ENCODE measurements around the gene TM9SF2. TPM values are rescaled to one million over a fixed set of nuclear protein-coding genes. Genes with fewer than 3 reads are reported as not detected.

Gene TM9SF2
- total RNA-seq, 1 donor from 2014 or later, result 118 TPM

DNA sequence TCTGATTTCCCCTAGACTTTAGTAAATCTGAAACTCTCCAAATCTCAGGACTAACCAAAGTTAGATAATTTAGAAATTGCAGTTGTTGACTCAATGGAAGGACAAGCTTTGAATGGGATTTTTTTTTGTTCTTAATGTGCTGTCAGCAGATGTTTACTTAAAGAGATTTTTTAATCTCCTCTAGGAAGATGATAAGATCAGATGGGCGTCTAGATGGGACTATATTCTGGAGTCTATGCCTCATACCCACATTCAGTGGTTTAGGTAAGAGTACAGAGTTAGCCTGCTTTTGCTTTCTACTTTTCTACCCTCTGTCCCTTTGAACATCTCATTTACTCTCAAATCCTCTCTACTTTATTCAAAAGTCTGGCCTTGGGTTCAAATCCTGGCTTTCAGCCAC is 39.3 kb downstream of the TM9SF2 start:
- H3K27me3 ChIP-seq (ENCODE audit: insufficient read depth, low read length), result no peaks in the 10 kb centered on the region
- FAIRE-seq, result no peak
- TF ChIP-seq EZH2 (IDR thresholded peaks at IDR 0.05; ENCODE audit: insufficient read depth, low read length), result no peak
- TF ChIP-seq, protein P1, sequence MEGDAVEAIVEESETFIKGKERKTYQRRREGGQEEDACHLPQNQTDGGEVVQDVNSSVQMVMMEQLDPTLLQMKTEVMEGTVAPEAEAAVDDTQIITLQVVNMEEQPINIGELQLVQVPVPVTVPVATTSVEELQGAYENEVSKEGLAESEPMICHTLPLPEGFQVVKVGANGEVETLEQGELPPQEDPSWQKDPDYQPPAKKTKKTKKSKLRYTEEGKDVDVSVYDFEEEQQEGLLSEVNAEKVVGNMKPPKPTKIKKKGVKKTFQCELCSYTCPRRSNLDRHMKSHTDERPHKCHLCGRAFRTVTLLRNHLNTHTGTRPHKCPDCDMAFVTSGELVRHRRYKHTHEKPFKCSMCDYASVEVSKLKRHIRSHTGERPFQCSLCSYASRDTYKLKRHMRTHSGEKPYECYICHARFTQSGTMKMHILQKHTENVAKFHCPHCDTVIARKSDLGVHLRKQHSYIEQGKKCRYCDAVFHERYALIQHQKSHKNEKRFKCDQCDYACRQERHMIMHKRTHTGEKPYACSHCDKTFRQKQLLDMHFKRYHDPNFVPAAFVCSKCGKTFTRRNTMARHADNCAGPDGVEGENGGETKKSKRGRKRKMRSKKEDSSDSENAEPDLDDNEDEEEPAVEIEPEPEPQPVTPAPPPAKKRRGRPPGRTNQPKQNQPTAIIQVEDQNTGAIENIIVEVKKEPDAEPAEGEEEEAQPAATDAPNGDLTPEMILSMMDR (IDR thresholded peaks at IDR 0.05; ENCODE audit: insufficient read depth, low read depth, low read length), result no peak
- H3K27ac ChIP-seq (ENCODE audit: low read depth, low read length), result no peak overlapping the region
- H3K9me3 ChIP-seq (ENCODE audit: insufficient read depth, low read depth, low read length), result no peaks in the 10 kb centered on the region
- Mint-ChIP-seq H3K4me1 (ENCODE audit: low read depth, unreplicated experiment) (no peaks in the 10 kb centered on the region), H3K27me3 (ENCODE audit: low read depth, unreplicated experiment) (no peaks in the 10 kb centered on the region), H3K4me3 (ENCODE audit: unreplicated experiment) (no peak overlapping the region), H3K9me3 (ENCODE audit: unreplicated experiment) (no peaks in the 10 kb centered on the region), H3K27ac (ENCODE audit: unreplicated experiment) (no peak overlapping the region), H3K36me3 (ENCODE audit: low read depth, unreplicated experiment) (peaks cover 6% of the 10 kb centered on the region)
- H3K4me3 ChIP-seq (ENCODE audit: insufficient read depth, low read depth, low read length), result no peak overlapping the region
- no peak overlapping the region for H2AFZ ChIP-seq (ENCODE audit: low read depth, low read length)
- H3K36me3 ChIP-seq (ENCODE audit: insufficient read depth, low read length), result peaks cover 36% of the 10 kb centered on the region
- no peaks in the 10 kb centered on the region for H3K79me2 ChIP-seq (ENCODE audit: insufficient read depth, low read length)
- no peak overlapping the region for H3K9ac ChIP-seq (ENCODE audit: low read length)
- peaks cover 16% of the 10 kb centered on the region for H4K20me1 ChIP-seq (ENCODE audit: insufficient read depth, low read length)
- no peak overlapping the region for H3K4me2 ChIP-seq (ENCODE audit: low read length)
- no peak for DNase-seq (ENCODE audit: low read depth)
- no peaks in the 10 kb centered on the region for H3K4me1 ChIP-seq (ENCODE audit: insufficient read depth, low read length)

DNA sequence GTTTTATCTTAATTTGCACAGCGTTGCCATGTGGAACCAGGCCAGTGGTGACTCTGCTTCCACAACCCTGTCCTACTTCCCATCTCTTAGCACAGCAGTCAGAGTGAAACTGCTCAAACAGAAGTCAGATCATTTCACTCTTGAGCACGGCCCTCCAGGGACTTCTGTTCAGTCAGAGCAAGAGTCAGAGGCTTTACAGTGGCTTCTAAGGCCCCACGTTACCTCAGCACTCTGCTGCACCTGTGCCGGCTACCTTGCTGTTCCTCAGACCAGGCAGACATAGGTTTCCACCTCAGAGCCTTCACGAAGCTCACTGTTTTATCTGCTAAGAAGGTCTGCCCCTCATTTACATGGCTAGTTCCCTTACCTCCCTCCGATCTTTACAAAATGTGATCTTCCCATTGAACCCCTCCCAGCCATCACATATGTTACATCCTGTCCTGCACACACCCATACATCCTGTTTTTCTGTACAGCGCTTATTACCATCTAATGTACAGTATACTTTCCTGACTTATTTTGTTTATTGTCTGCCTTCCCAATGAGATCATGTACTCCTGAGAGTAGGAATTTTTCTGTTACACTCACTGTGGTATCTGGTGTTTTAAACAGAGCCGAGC is 41.6 kb downstream of the TM9SF2 start:
- Histone ChIP-seq H3K27ac (ENCODE audit: low read depth, low read length) (no peak overlapping the region), H3K27me3 (ENCODE audit: insufficient read depth, low read length) (no peaks in the 10 kb centered on the region), H3K4me3 (ENCODE audit: insufficient read depth, low read depth, low read length) (no peak overlapping the region), H3K9me3 (ENCODE audit: insufficient read depth, low read depth, low read length) (no peaks in the 10 kb centered on the region), H2AFZ (ENCODE audit: low read depth, low read length) (no peak overlapping the region), H3K4me2 (ENCODE audit: low read length) (no peak overlapping the region), H3K36me3 (ENCODE audit: insufficient read depth, low read length) (peaks cover 42% of the 10 kb centered on the region), H3K79me2 (ENCODE audit: insufficient read depth, low read length) (no peaks in the 10 kb centered on the region), H3K4me1 (ENCODE audit: insufficient read depth, low read length) (no peaks in the 10 kb centered on the region), H3K9ac (ENCODE audit: low read length) (no peak overlapping the region), H4K20me1 (ENCODE audit: insufficient read depth, low read length) (peaks cover 10% of the 10 kb centered on the region)
- Mint-ChIP-seq H3K4me1 (ENCODE audit: low read depth, unreplicated experiment) (peaks cover under 1% of the 10 kb centered on the region), H3K27ac (ENCODE audit: unreplicated experiment) (no peak overlapping the region), H3K36me3 (ENCODE audit: low read depth, unreplicated experiment) (peaks cover 15% of the 10 kb centered on the region), H3K4me3 (ENCODE audit: unreplicated experiment) (no peak overlapping the region), H3K9me3 (ENCODE audit: unreplicated experiment) (no peaks in the 10 kb centered on the region), H3K27me3 (ENCODE audit: low read depth, unreplicated experiment) (no peaks in the 10 kb centered on the region)
- TF ChIP-seq, protein P1 (IDR thresholded peaks at IDR 0.05; ENCODE audit: insufficient read depth, low read depth, low read length), result no peak
- TF ChIP-seq EZH2 (IDR thresholded peaks at IDR 0.05; ENCODE audit: insufficient read depth, low read length), result no peak
- no peak for DNase-seq (ENCODE audit: low read depth)
- no peak for FAIRE-seq

DNA sequence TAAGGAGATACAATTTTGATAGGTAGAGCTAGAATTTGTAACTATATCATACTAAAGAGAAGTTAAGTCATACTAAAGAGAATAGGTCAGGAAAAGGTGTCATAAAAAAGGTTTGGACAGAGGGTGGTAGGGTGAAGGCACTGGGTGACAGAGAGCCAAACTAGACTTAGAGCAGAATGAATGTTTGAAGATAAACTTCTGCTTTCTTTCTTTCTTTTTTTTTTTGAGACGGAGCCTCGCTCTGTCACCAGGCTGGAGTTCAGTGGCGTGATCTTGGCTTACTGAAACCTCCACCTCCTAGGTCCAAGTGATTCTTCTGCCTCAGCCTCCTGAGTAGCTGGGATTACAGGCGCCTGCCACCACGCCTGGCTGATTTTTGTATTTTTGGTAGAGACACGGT is 44.1 kb downstream of the TM9SF2 start:
- no peak for TF ChIP-seq EZH2 (IDR thresholded peaks at IDR 0.05; ENCODE audit: insufficient read depth, low read length)
- TF ChIP-seq, protein P1 (IDR thresholded peaks at IDR 0.05; ENCODE audit: insufficient read depth, low read depth, low read length), result no peak
- H3K27ac ChIP-seq (ENCODE audit: low read depth, low read length), result no peak overlapping the region
- Mint-ChIP-seq H3K27ac (ENCODE audit: unreplicated experiment) (no peak overlapping the region), H3K4me1 (ENCODE audit: low read depth, unreplicated experiment) (peaks cover 3% of the 10 kb centered on the region), H3K36me3 (ENCODE audit: low read depth, unreplicated experiment) (peaks cover 15% of the 10 kb centered on the region), H3K27me3 (ENCODE audit: low read depth, unreplicated experiment) (no peaks in the 10 kb centered on the region), H3K4me3 (ENCODE audit: unreplicated experiment) (no peak overlapping the region), H3K9me3 (ENCODE audit: unreplicated experiment) (no peaks in the 10 kb centered on the region)
- DNase-seq (ENCODE audit: low read depth) (no peak), FAIRE-seq (no peak)
- H4K20me1 ChIP-seq (ENCODE audit: insufficient read depth, low read length), result peaks cover 8% of the 10 kb centered on the region
- no peak overlapping the region for H3K4me2 ChIP-seq (ENCODE audit: low read length)
- H3K9ac ChIP-seq (ENCODE audit: low read length), result no peak overlapping the region
- peaks cover 56% of the 10 kb centered on the region for H3K36me3 ChIP-seq (ENCODE audit: insufficient read depth, low read length)
- H3K4me1 ChIP-seq (ENCODE audit: insufficient read depth, low read length), result no peaks in the 10 kb centered on the region
- H3K79me2 ChIP-seq (ENCODE audit: insufficient read depth, low read length), result no peaks in the 10 kb centered on the region
- no peak overlapping the region for H3K4me3 ChIP-seq (ENCODE audit: insufficient read depth, low read depth, low read length)
- no peak overlapping the region for H2AFZ ChIP-seq (ENCODE audit: low read depth, low read length)
- H3K27me3 ChIP-seq (ENCODE audit: insufficient read depth, low read length), result no peaks in the 10 kb centered on the region
- H3K9me3 ChIP-seq (ENCODE audit: insufficient read depth, low read depth, low read length), result no peaks in the 10 kb centered on the region

Measured in astrocyte (in vitro differentiated cells and primary cell).